Measurements from ENCODE around the gene SFXN4. TPM values are rescaled to one million over a fixed set of nuclear protein-coding genes. Genes with fewer than 3 reads are reported as not detected.
A peak's percentile ranks its signal among the peaks of the same experiment; 100 is the strongest.

The SFXN4 gene
- total and polyA plus RNA-seq, 9 of the 15 experiments (the other 6 are each of a cell fraction or from before 2014, with no cell fraction given), result 40.1 to 97.8 (median 54.5) TPM

DNA sequence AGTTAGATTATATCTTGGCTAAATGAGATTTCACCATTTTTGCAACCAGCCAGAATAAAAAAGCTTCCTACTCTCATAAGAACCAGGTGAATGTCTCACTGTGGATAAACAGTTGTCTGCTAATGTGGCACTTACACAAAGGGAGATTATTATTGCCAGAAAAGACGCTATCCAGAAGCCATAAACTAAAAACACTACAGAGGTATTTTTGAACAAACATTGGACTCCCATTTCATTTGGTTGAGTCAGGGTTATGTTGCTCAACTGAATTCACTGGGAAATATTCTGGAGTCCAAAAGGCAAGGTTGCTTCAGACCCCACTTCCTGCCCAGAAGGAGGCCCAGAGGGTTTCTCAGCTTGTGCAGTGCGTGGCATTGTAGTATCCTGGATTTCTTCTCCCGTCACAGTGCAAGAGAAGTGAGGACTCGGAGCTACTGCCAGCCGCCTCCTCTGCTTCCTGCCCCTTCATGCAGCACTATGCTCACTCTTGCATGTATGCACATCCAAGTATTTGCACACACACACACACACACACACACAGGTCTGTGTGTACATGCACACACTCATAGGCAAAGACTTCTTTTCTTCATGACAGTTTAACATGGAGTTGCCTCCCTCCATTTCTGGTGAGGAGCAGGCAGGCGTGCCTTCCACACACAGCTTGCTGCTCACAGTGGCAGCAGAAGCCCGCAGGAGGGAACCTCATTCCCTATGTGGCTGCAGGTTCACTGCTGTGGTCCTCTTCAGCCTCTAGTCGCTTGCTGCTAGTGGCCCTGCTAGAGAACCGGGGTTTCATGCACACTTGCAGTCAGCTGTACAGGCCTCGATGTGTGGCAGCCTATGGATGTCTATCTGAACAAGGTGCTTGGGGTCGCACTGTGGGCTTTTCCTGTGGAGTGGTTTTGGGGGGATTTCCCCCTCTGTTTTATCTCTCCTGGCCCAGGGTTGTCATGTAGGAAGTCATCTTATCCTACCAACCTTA is 51.5 kb downstream of the SFXN4 start:
- ChIA-PET POLR2A (no interaction called here), CTCF (ENCODE audit: low intra/inter-chr PET ratio) (no interaction called here)
- no peak overlapping the region for H3K4me2 ChIP-seq (ENCODE audit: insufficient read depth, low read length)
- H3K4me1 ChIP-seq (replicated peaks in 1 of 2; ENCODE audit: control insufficient read depth in 2 of 2, insufficient read depth in 2 of 2, low read length in 2 of 2), result no peaks in the 10 kb centered on the region
- H3K27me3 ChIP-seq (ENCODE audit: control insufficient read depth in 2 of 2, insufficient read depth in 2 of 2, low read length in 2 of 2), result no peaks in the 10 kb centered on the region
- H3K36me3 ChIP-seq (ENCODE audit: control insufficient read depth, insufficient read depth, low read length), result peaks cover 21% of the 10 kb centered on the region; the same call in 2 of the 3 replicates
- 82% methylated on average over 9 of the region's 11 CpGs for WGBS (ENCODE audit: insufficient coverage, low coverage, missing lambda C conversion rate)
- BruUV-seq (replicated peaks), result no TSS peak
- 0 out of 4 replicates have a peak overlapping the region, but pooled peaks of 1 of the 2 experiments have one; percentile 12 for H3K9ac ChIP-seq (ENCODE audit: insufficient read depth in 1 of 2, low read depth in 2 of 2, low read length in 2 of 2)
- H3K9me1 ChIP-seq (ENCODE audit: control insufficient read depth, insufficient read depth, low read length), result no peaks in the 10 kb centered on the region
- no peaks in the 10 kb centered on the region for H4K20me1 ChIP-seq (replicated peaks; ENCODE audit: control insufficient read depth, insufficient read depth, low read length)
- FAIRE-seq (no peak), ATAC-seq (no peak; the same call in 2 of the 3 replicates), DNase-seq (ENCODE audit: extremely low read depth in 1 of 4, low spot score in 3 of 4) (no peak)
- in situ Hi-C loops (cut with MboI) (no loop called here), intact Hi-C loops (cut with micrococcal nuclease) (no loop called here)
- H3K27ac ChIP-seq (ENCODE audit: extremely low read depth, low read depth, low read length), result no peak overlapping the region
- no peaks in the 10 kb centered on the region for H3K9me3 ChIP-seq (replicated peaks; ENCODE audit: control insufficient read depth, insufficient read depth, low read depth, low read length)
- H3K4me3 ChIP-seq, result no peak overlapping the region
- TF ChIP-seq, protein P1, sequence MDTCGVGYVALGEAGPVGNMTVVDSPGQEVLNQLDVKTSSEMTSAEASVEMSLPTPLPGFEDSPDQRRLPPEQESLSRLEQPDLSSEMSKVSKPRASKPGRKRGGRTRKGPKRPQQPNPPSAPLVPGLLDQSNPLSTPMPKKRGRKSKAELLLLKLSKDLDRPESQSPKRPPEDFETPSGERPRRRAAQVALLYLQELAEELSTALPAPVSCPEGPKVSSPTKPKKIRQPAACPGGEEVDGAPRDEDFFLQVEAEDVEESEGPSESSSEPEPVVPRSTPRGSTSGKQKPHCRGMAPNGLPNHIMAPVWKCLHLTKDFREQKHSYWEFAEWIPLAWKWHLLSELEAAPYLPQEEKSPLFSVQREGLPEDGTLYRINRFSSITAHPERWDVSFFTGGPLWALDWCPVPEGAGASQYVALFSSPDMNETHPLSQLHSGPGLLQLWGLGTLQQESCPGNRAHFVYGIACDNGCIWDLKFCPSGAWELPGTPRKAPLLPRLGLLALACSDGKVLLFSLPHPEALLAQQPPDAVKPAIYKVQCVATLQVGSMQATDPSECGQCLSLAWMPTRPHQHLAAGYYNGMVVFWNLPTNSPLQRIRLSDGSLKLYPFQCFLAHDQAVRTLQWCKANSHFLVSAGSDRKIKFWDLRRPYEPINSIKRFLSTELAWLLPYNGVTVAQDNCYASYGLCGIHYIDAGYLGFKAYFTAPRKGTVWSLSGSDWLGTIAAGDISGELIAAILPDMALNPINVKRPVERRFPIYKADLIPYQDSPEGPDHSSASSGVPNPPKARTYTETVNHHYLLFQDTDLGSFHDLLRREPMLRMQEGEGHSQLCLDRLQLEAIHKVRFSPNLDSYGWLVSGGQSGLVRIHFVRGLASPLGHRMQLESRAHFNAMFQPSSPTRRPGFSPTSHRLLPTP (IDR thresholded peaks at IDR 0.05; ENCODE audit: borderline replicate concordance, extremely low read depth, insufficient read length), result no peak
- TF ChIP-seq, protein P2, sequence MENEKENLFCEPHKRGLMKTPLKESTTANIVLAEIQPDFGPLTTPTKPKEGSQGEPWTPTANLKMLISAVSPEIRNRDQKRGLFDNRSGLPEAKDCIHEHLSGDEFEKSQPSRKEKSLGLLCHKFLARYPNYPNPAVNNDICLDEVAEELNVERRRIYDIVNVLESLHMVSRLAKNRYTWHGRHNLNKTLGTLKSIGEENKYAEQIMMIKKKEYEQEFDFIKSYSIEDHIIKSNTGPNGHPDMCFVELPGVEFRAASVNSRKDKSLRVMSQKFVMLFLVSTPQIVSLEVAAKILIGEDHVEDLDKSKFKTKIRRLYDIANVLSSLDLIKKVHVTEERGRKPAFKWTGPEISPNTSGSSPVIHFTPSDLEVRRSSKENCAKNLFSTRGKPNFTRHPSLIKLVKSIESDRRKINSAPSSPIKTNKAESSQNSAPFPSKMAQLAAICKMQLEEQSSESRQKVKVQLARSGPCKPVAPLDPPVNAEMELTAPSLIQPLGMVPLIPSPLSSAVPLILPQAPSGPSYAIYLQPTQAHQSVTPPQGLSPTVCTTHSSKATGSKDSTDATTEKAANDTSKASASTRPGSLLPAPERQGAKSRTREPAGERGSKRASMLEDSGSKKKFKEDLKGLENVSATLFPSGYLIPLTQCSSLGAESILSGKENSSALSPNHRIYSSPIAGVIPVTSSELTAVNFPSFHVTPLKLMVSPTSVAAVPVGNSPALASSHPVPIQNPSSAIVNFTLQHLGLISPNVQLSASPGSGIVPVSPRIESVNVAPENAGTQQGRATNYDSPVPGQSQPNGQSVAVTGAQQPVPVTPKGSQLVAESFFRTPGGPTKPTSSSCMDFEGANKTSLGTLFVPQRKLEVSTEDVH (IDR thresholded peaks at IDR 0.05; ENCODE audit: low read depth, partially characterized antibody), result no peak
- TF ChIP-seq RAD21 (CRISPR knock-in tag; conservative IDR thresholded peaks at IDR 0.05 in 1 of 2, IDR thresholded peaks at IDR 0.05 in 1 of 2), result no peak
- TF ChIP-seq, protein P3, sequence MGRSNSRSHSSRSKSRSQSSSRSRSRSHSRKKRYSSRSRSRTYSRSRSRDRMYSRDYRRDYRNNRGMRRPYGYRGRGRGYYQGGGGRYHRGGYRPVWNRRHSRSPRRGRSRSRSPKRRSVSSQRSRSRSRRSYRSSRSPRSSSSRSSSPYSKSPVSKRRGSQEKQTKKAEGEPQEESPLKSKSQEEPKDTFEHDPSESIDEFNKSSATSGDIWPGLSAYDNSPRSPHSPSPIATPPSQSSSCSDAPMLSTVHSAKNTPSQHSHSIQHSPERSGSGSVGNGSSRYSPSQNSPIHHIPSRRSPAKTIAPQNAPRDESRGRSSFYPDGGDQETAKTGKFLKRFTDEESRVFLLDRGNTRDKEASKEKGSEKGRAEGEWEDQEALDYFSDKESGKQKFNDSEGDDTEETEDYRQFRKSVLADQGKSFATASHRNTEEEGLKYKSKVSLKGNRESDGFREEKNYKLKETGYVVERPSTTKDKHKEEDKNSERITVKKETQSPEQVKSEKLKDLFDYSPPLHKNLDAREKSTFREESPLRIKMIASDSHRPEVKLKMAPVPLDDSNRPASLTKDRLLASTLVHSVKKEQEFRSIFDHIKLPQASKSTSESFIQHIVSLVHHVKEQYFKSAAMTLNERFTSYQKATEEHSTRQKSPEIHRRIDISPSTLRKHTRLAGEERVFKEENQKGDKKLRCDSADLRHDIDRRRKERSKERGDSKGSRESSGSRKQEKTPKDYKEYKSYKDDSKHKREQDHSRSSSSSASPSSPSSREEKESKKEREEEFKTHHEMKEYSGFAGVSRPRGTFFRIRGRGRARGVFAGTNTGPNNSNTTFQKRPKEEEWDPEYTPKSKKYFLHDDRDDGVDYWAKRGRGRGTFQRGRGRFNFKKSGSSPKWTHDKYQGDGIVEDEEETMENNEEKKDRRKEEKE (IDR thresholded peaks at IDR 0.05; ENCODE audit: borderline replicate concordance in 1 of 2, control insufficient read depth in 1 of 2, low read depth in 2 of 2, low read length in 1 of 2), result no peak
- TF ChIP-seq PHTF2 (CRISPR knock-in tag; IDR thresholded peaks at IDR 0.05), result no peak
- no peak for TF ChIP-seq ZNF695 (CRISPR knock-in tag; IDR thresholded peaks at IDR 0.05)
- no peak for TF ChIP-seq HNRNPUL1 (IDR thresholded peaks at IDR 0.05; ENCODE audit: low read length)
- TF ChIP-seq ZNF717 (CRISPR knock-in tag; IDR thresholded peaks at IDR 0.05), result no peak
- no peak for TF ChIP-seq MYBL2 (IDR thresholded peaks at IDR 0.05; ENCODE audit: low read depth)
- TF ChIP-seq MYBL2 (CRISPR knock-in tag; IDR thresholded peaks at IDR 0.05; ENCODE audit: borderline replicate concordance), result no peak
- TF ChIP-seq MTF1 (CRISPR knock-in tag; IDR thresholded peaks at IDR 0.05; ENCODE audit: borderline replicate concordance), result no peak
- no peaks in the 10 kb centered on the region for H3K79me2 ChIP-seq (ENCODE audit: control insufficient read depth, insufficient read depth, low read length)
- H2AFZ ChIP-seq (ENCODE audit: low read depth, low read length), result no peak overlapping the region
